SK-N-SH (cell line): Measurements from ENCODE around the gene SEPTIN11.

ENCODE experiments used
- CTCF ChIP-seq: fragments of 200-600 bp; sonication (generic); IDR thresholded peaks from 2 replicates; pipeline ENCODE4 v1.6.1; 2017; ENCODE audit warnings: antibody characterized with exemption, mild to moderate bottlenecking, moderate library complexity
- ELF1 ChIP-seq: IDR thresholded peaks from 2 replicates; pipeline ENCODE4 v1.4.0; 2012
- EZH2phosphoT487 ChIP-seq: fragments of 200-600 bp; sonication (generic); IDR thresholded peaks from 2 replicates; pipeline ENCODE4 v1.6.1; 2017; ENCODE audit warnings: low read depth, mixed run types, mild to moderate bottlenecking, antibody characterized with exemption, moderate library complexity, borderline replicate concordance
- MXI1 ChIP-seq: IDR thresholded peaks from 2 replicates; pipeline ENCODE4 v1.6.1; 2012; ENCODE audit warnings: mild to moderate bottlenecking, low read depth, low read length, improper control_type of control experiment
- NRF1 ChIP-seq: IDR thresholded peaks from 2 replicates; pipeline ENCODE4 v1.6.1; 2012; ENCODE audit warnings: low read depth, mild to moderate bottlenecking, low read length
- POLR2AphosphoS5 ChIP-seq: IDR thresholded peaks from 2 replicates; pipeline ENCODE4 v1.6.1; 2012; ENCODE audit warnings: low read depth, low read length
- RAD21 ChIP-seq: IDR thresholded peaks from 2 replicates; pipeline ENCODE4 v1.6.1; 2012; ENCODE audit warnings: mild to moderate bottlenecking, low read length
- RCOR1 ChIP-seq: fragments of 150-350 bp; IDR thresholded peaks from 2 replicates; pipeline ENCODE4 v1.6.1; 2017; ENCODE audit warnings: antibody characterized with exemption, low read length
- TAF1 ChIP-seq: IDR thresholded peaks from 2 replicates; pipeline ENCODE4 v1.6.1; 2012; ENCODE audit warnings: low read depth, mild to moderate bottlenecking, low read length, moderate library complexity, borderline replicate concordance
- USF1 ChIP-seq: IDR thresholded peaks from 2 replicates; pipeline ENCODE4 v1.4.0; 2012; ENCODE audit warnings: low read depth, borderline replicate concordance
- USF2 ChIP-seq: fragments of 150-350 bp; IDR thresholded peaks from 2 replicates; pipeline ENCODE4 v1.6.1; 2017; ENCODE audit warnings: antibody characterized with exemption, low read length, low read depth, borderline replicate concordance
- ZBTB33 ChIP-seq: IDR thresholded peaks from 2 replicates; pipeline ENCODE4 v1.4.0; 2012; ENCODE audit warnings: low read depth, borderline replicate concordance
- TF ChIP-seq, protein P1 (sequence below): IDR thresholded peaks from 2 replicates; pipeline ENCODE4 v1.6.1; 2012; ENCODE audit warnings: mild to moderate bottlenecking, low read depth, low read length, moderate library complexity

DNA sequence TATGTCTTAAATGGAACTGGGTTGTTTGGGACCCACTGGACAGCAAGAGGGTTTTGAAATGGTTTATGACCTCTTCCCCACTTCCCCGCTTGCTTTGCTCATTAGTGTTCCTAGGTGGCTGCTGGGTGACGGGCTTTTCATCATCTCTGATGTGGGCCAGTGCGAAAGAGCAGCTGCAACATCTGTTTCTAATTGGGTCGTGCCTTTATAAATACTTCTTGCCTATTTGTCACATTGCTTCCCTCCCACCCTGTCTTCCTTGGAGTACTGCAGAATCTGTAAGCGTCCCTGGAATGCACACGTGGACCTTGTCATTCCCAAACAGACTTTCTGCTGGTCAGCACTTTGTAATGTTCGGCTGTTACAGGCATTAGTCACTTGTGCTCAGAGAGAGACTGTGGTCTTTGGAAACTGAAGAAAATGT, 35.2 kb downstream of the SEPTIN11 start:
- TF ChIP-seq, protein P1, sequence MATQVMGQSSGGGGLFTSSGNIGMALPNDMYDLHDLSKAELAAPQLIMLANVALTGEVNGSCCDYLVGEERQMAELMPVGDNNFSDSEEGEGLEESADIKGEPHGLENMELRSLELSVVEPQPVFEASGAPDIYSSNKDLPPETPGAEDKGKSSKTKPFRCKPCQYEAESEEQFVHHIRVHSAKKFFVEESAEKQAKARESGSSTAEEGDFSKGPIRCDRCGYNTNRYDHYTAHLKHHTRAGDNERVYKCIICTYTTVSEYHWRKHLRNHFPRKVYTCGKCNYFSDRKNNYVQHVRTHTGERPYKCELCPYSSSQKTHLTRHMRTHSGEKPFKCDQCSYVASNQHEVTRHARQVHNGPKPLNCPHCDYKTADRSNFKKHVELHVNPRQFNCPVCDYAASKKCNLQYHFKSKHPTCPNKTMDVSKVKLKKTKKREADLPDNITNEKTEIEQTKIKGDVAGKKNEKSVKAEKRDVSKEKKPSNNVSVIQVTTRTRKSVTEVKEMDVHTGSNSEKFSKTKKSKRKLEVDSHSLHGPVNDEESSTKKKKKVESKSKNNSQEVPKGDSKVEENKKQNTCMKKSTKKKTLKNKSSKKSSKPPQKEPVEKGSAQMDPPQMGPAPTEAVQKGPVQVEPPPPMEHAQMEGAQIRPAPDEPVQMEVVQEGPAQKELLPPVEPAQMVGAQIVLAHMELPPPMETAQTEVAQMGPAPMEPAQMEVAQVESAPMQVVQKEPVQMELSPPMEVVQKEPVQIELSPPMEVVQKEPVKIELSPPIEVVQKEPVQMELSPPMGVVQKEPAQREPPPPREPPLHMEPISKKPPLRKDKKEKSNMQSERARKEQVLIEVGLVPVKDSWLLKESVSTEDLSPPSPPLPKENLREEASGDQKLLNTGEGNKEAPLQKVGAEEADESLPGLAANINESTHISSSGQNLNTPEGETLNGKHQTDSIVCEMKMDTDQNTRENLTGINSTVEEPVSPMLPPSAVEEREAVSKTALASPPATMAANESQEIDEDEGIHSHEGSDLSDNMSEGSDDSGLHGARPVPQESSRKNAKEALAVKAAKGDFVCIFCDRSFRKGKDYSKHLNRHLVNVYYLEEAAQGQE: peak; percentile 66
- no peak for TF ChIP-seq CTCF
- no peak for TF ChIP-seq TAF1
- TF ChIP-seq USF1: peak; percentile 51; the same call in 1 of the 2 replicates
- TF ChIP-seq EZH2phosphoT487: no peak
- peak; percentile 65 for TF ChIP-seq RCOR1
- TF ChIP-seq MXI1: peak; percentile 95
- TF ChIP-seq ZBTB33: peak; percentile 78; the same call in 1 of the 2 replicates
- no peak for TF ChIP-seq NRF1
- peak; percentile 80 for TF ChIP-seq POLR2AphosphoS5
- no peak for TF ChIP-seq ELF1
- no peak for TF ChIP-seq USF2
- no peak for TF ChIP-seq RAD21
